Liver (tissue), 9 donors: ENCODE data around the gene ZDHHC20. TPM values are rescaled to one million over a fixed set of nuclear protein-coding genes. Genes with fewer than 3 reads are reported as not detected.

Source experiments
- DNase-seq: peaks from one replicate; pipeline ENCODE4 v3.0.0-alpha.2; 2017; ENCODE audit warnings: low spot score
- H3K27ac ChIP-seq, 2 donors: one replicate each; pipeline ENCODE4 v1.7.0; 2013; ENCODE audit warnings: inconsistent platforms in 2 of 2, low read length in 2 of 2, control low read depth in 1 of 2, low read depth in 1 of 2, mild to moderate bottlenecking in 1 of 2
- H3K27me3 ChIP-seq, 4 donors: one replicate each; pipeline versions ENCODE4 v1.6.1 to v1.7.0; 2013; ENCODE audit warnings: low read length in 3 of 4, inconsistent platforms in 1 of 4, mild to moderate bottlenecking in 1 of 4, moderate library complexity in 1 of 4; ENCODE audit not compliant: control insufficient read depth in 4 of 4, insufficient read depth in 4 of 4
- H3K36me3 ChIP-seq, 4 donors: one replicate each; pipeline versions ENCODE4 v1.6.1 to v1.7.0; 2013; ENCODE audit warnings: low read length in 3 of 4, mild to moderate bottlenecking in 3 of 4, low read depth in 1 of 4, moderate library complexity in 1 of 4; ENCODE audit not compliant: control insufficient read depth in 4 of 4, insufficient read depth in 3 of 4
- H3K4me1 ChIP-seq, 4 donors: one replicate each; pipeline versions ENCODE4 v1.6.1 to v1.7.0; 2013; ENCODE audit warnings: low read length in 3 of 4, mild to moderate bottlenecking in 3 of 4, moderate library complexity in 1 of 4; ENCODE audit not compliant: control insufficient read depth in 4 of 4, insufficient read depth in 4 of 4
- H3K4me3 ChIP-seq, 3 donors: one replicate each; pipeline versions ENCODE4 v1.6.1 to v1.7.0; 2013; ENCODE audit warnings: low read length in 3 of 3, control low read depth in 1 of 3, low read depth in 1 of 3, mild to moderate bottlenecking in 1 of 3
- H3K9ac ChIP-seq, 2 donors: one replicate each; pipeline ENCODE4 v1.7.0; 2013; ENCODE audit warnings: low read length in 2 of 2, mild to moderate bottlenecking in 2 of 2, moderate library complexity in 2 of 2, control low read depth in 1 of 2, low read depth in 1 of 2
- H3K9me3 ChIP-seq, 4 donors: one replicate each; pipeline versions ENCODE4 v1.6.1 to v1.7.0; 2013; ENCODE audit warnings: low read length in 3 of 4; ENCODE audit not compliant: control insufficient read depth in 4 of 4
- EGR1 ChIP-seq, 2 donors: IDR thresholded peaks; 2 replicates each; pipeline ENCODE4 v1.6.1; 2016 to 2018; ENCODE audit warnings: antibody characterized with exemption in 2 of 2, low read depth in 2 of 2
- FOXA1 ChIP-seq: IDR thresholded peaks from 2 replicates; pipeline ENCODE4 v1.6.1; 2016; ENCODE audit warnings: antibody characterized with exemption
- FOXA2 ChIP-seq: IDR thresholded peaks from 2 replicates; pipeline ENCODE4 v1.6.1; 2016; ENCODE audit warnings: antibody characterized with exemption
- GABPA ChIP-seq, 2 donors: IDR thresholded peaks in 1 of 2; conservative IDR thresholded peaks in 1 of 2; 2 replicates each; pipeline ENCODE4 v1.6.1; 2016; ENCODE audit warnings: antibody characterized with exemption in 2 of 2, mild to moderate bottlenecking in 1 of 2, moderate library complexity in 1 of 2
- HNF4A ChIP-seq, 2 donors: conservative IDR thresholded peaks; 2 replicates each; pipeline ENCODE4 v1.6.1; 2016; ENCODE audit warnings: antibody characterized with exemption in 2 of 2, mild to moderate bottlenecking in 2 of 2
- HNF4G ChIP-seq: IDR thresholded peaks from 2 replicates; pipeline ENCODE4 v1.6.1; 2016; ENCODE audit warnings: antibody characterized with exemption
- JUND ChIP-seq, 2 donors: IDR thresholded peaks; 2 replicates each; pipeline ENCODE4 v1.6.1; 2016; ENCODE audit warnings: antibody characterized with exemption in 2 of 2
- NR2F2 ChIP-seq: IDR thresholded peaks from 2 replicates; pipeline ENCODE4 v1.6.1; 2016; ENCODE audit warnings: antibody characterized with exemption
- RAD21 ChIP-seq, 2 donors: IDR thresholded peaks; 2 replicates each; pipeline ENCODE4 v1.6.1; 2016; ENCODE audit warnings: antibody characterized with exemption in 2 of 2, mild to moderate bottlenecking in 2 of 2
- RXRA ChIP-seq, 2 donors: IDR thresholded peaks; 2 replicates each; pipeline ENCODE4 v1.6.1; 2017 to 2018; ENCODE audit warnings: antibody characterized with exemption in 2 of 2, mild to moderate bottlenecking in 1 of 2
- SP1 ChIP-seq: IDR thresholded peaks from 2 replicates; pipeline ENCODE4 v1.6.1; 2018; ENCODE audit warnings: antibody characterized with exemption, mild to moderate bottlenecking
- TAF1 ChIP-seq: conservative IDR thresholded peaks from 2 replicates; pipeline ENCODE4 v1.6.1; 2016; ENCODE audit warnings: antibody characterized with exemption, mild to moderate bottlenecking
- YY1 ChIP-seq: IDR thresholded peaks from 2 replicates; pipeline ENCODE4 v1.6.1; 2016; ENCODE audit warnings: antibody characterized with exemption, mild to moderate bottlenecking
- WGBS: extraction: QIAGEN DNeasy Blood & Tissue Kit; methylation state at CpG from one replicate; pipeline ENCODE4 v1.1.7; 2013; 5-methylcytosine and 5-hydroxymethylcytosine counted together
- polyA plus RNA-seq, 2 donors: library from polyadenylated mRNA; stranded (reverse) in 1 of 2; unstranded in 1 of 2; fragments of 200-250 nt in 1 of 2; fragments of >200 nt in 1 of 2; fragmentation: Nextera tagmentation in 1 of 2; extraction: Ambion mirVana in 1 of 2; gene quantifications; one replicate each; pipeline versions ENCODE4 v1.2.1 to v1.2.3, GENCODE V29; 2013 to 2015
- total RNA-seq, 2 donors: library from RNA; depleted of rRNA; stranded (reverse); fragments of >200 nt; gene quantifications; one replicate each; pipeline ENCODE4 v1.2.3, GENCODE V29; 2014
- TF ChIP-seq, protein P1 (sequence below): IDR thresholded peaks from 2 replicates; pipeline ENCODE4 v1.6.1; 2016; ENCODE audit warnings: antibody characterized with exemption
- TF ChIP-seq, protein P2 (sequence below): IDR thresholded peaks from 2 replicates; pipeline ENCODE4 v1.6.1; 2016; ENCODE audit warnings: antibody characterized with exemption, mild to moderate bottlenecking
- TF ChIP-seq, protein P3 (sequence below): fragments of 150-350 bp; IDR thresholded peaks from 2 replicates; pipeline ENCODE4 v1.5.1; 2017; ENCODE audit warnings: improper control_type of control experiment, low read depth, low read length; ENCODE audit not compliant: missing input control
- TF ChIP-seq, protein P4 (sequence below): IDR thresholded peaks from 2 replicates; pipeline ENCODE4 v1.6.1; 2016; ENCODE audit warnings: antibody characterized with exemption
- TF ChIP-seq, protein P5 (sequence below): IDR thresholded peaks from 2 replicates; pipeline ENCODE4 v1.6.1; 2016; ENCODE audit warnings: antibody characterized with exemption
- donor health status: healthy.
- donor health status: healthy.
- donor health status: healthy.
- donor health status: healthy.
- donor health status: healthy.

The ZDHHC20 gene
- total and polyA plus RNA-seq, 4 donors = 7.7 to 55.4 (median 18.6) TPM

DNA sequence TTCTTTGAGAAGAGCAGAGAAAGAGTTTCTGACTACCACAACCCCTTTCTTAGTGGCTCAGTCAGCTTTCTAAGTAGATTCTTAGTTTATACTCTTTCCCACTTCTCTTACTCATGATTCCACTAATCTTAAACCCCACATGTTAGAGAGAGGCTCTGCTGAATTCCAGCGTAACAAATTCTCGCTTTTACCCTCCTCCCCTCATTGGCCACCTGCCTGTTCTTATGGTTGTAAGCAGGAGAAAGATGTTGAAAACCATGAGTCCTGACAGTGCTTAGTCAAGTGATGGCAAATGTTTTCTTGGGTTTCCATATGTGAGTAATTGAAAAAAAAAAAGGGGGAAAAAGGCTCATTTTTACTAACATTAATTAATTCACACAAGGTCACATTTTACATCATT lies 125.9 kb downstream of the ZDHHC20 start:
- WGBS = 43% methylated on average over 2 of the region's 2 CpGs
- peaks cover 0 to 3% (median 0%) of the 10 kb centered on the region in 4 donors for H3K9me3 ChIP-seq
- H3K36me3 ChIP-seq = no peaks in the 10 kb centered on the region
- H3K4me3 ChIP-seq = no peak overlapping the region
- H3K27ac ChIP-seq = no peak overlapping the region
- TF ChIP-seq GABPA (IDR thresholded peaks at IDR 0.05 in 1 of 2, conservative IDR thresholded peaks at IDR 0.05 in 1 of 2) (no peak), HNF4A (conservative IDR thresholded peaks at IDR 0.05) (no peak), RXRA (IDR thresholded peaks at IDR 0.05) (no peak), JUND (IDR thresholded peaks at IDR 0.05) (no peak), FOXA2 (no peak), RAD21 (IDR thresholded peaks at IDR 0.05) (no peak), HNF4G (no peak), FOXA1 (no peak), TAF1 (no peak), NR2F2 (no peak), YY1 (no peak), SP1 (no peak), EGR1 (IDR thresholded peaks at IDR 0.05; ENCODE audit: low read depth in 2 of 2) (no peak)
- TF ChIP-seq, protein P1, sequence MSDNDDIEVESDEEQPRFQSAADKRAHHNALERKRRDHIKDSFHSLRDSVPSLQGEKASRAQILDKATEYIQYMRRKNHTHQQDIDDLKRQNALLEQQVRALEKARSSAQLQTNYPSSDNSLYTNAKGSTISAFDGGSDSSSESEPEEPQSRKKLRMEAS = no peak
- TF ChIP-seq, protein P2, sequence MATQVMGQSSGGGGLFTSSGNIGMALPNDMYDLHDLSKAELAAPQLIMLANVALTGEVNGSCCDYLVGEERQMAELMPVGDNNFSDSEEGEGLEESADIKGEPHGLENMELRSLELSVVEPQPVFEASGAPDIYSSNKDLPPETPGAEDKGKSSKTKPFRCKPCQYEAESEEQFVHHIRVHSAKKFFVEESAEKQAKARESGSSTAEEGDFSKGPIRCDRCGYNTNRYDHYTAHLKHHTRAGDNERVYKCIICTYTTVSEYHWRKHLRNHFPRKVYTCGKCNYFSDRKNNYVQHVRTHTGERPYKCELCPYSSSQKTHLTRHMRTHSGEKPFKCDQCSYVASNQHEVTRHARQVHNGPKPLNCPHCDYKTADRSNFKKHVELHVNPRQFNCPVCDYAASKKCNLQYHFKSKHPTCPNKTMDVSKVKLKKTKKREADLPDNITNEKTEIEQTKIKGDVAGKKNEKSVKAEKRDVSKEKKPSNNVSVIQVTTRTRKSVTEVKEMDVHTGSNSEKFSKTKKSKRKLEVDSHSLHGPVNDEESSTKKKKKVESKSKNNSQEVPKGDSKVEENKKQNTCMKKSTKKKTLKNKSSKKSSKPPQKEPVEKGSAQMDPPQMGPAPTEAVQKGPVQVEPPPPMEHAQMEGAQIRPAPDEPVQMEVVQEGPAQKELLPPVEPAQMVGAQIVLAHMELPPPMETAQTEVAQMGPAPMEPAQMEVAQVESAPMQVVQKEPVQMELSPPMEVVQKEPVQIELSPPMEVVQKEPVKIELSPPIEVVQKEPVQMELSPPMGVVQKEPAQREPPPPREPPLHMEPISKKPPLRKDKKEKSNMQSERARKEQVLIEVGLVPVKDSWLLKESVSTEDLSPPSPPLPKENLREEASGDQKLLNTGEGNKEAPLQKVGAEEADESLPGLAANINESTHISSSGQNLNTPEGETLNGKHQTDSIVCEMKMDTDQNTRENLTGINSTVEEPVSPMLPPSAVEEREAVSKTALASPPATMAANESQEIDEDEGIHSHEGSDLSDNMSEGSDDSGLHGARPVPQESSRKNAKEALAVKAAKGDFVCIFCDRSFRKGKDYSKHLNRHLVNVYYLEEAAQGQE = no peak
- TF ChIP-seq, protein P3, sequence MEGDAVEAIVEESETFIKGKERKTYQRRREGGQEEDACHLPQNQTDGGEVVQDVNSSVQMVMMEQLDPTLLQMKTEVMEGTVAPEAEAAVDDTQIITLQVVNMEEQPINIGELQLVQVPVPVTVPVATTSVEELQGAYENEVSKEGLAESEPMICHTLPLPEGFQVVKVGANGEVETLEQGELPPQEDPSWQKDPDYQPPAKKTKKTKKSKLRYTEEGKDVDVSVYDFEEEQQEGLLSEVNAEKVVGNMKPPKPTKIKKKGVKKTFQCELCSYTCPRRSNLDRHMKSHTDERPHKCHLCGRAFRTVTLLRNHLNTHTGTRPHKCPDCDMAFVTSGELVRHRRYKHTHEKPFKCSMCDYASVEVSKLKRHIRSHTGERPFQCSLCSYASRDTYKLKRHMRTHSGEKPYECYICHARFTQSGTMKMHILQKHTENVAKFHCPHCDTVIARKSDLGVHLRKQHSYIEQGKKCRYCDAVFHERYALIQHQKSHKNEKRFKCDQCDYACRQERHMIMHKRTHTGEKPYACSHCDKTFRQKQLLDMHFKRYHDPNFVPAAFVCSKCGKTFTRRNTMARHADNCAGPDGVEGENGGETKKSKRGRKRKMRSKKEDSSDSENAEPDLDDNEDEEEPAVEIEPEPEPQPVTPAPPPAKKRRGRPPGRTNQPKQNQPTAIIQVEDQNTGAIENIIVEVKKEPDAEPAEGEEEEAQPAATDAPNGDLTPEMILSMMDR = no peak
- TF ChIP-seq, protein P4, sequence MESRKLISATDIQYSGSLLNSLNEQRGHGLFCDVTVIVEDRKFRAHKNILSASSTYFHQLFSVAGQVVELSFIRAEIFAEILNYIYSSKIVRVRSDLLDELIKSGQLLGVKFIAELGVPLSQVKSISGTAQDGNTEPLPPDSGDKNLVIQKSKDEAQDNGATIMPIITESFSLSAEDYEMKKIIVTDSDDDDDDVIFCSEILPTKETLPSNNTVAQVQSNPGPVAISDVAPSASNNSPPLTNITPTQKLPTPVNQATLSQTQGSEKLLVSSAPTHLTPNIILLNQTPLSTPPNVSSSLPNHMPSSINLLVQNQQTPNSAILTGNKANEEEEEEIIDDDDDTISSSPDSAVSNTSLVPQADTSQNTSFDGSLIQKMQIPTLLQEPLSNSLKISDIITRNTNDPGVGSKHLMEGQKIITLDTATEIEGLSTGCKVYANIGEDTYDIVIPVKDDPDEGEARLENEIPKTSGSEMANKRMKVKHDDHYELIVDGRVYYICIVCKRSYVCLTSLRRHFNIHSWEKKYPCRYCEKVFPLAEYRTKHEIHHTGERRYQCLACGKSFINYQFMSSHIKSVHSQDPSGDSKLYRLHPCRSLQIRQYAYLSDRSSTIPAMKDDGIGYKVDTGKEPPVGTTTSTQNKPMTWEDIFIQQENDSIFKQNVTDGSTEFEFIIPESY = no peak
- TF ChIP-seq, protein P5, sequence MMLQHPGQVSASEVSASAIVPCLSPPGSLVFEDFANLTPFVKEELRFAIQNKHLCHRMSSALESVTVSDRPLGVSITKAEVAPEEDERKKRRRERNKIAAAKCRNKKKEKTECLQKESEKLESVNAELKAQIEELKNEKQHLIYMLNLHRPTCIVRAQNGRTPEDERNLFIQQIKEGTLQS = no peak
- no peaks in the 10 kb centered on the region for H3K27me3 ChIP-seq
- H3K4me1 ChIP-seq = no peaks in the 10 kb centered on the region
- H3K9ac ChIP-seq = no peak overlapping the region
- DNase-seq = no peak
